SK-N-SH (cell line): Measurements from ENCODE around the gene MYH10. TPM values are rescaled to one million over a fixed set of nuclear protein-coding genes. Genes with fewer than 3 reads are reported as not detected.

ENCODE experiments used
- CTCF ChIA-PET: fragments of 300-600, 350-600 bp; formaldehyde crosslinking; extraction: SDS; loops from one replicate; lab custom pipeline; 2021; lab: Yijun Ruan, JAX
- POLR2A ChIA-PET: fragments of 350-600 bp; sonication (Branson Sonifier 250); formaldehyde crosslinking; extraction: SDS; loops from one replicate; lab custom pipeline; 2020; ENCODE audit warnings: antibody characterized with exemption, inconsistent platforms; lab: Yijun Ruan, JAX
- DNase-seq: peaks from one replicate; pipeline ENCODE4 v3.0.0; 2012
- H2AFZ ChIP-seq: fragments of 200-600 bp; sonication (generic); 2 replicates; pipeline ENCODE4 v1.8.1; 2016; ENCODE audit warnings: antibody characterized with exemption, mild to moderate bottlenecking, low read depth
- H3F3A ChIP-seq: fragments of 200-600 bp; sonication (generic); replicated peaks from 2 replicates; pipeline ENCODE3; 2016; ENCODE audit warnings: antibody characterized with exemption, mild to moderate bottlenecking; ENCODE audit not compliant: insufficient read depth
- H3K27ac ChIP-seq, 2 experiments: fragments of 200-500 bp in 1 of 2; fragments of 200-600 bp in 1 of 2; sonication (Bioruptor generic) in 1 of 2; sonication (generic), shearing (Covaris generic) in 1 of 2; 2 replicates each; pipeline versions ENCODE4 v1.5.1 to v1.6.1; 2014 to 2016; ENCODE audit warnings: low read depth in 2 of 2, inconsistent platforms in 1 of 2, low read length in 1 of 2, mild to moderate bottlenecking in 1 of 2, mixed read lengths in 1 of 2
- H3K27me3 ChIP-seq: fragments of 200-600 bp; sonication (generic), shearing (Covaris generic); 2 replicates; pipeline ENCODE4 v1.6.1; 2016; ENCODE audit warnings: mixed run types; ENCODE audit not compliant: insufficient read depth
- H3K36me3 ChIP-seq, 2 experiments: fragments of 200-500 bp in 1 of 2; fragments of 200-600 bp in 1 of 2; sonication (Bioruptor generic) in 1 of 2; sonication (generic) in 1 of 2; replicated peaks in 1 of 2; 2 replicates each; pipeline versions ENCODE3 to v1.5.1; 2014 to 2016; ENCODE audit warnings: low read length in 1 of 2, mild to moderate bottlenecking in 1 of 2; ENCODE audit not compliant: insufficient read depth in 2 of 2, control insufficient read depth in 1 of 2
- H3K4me1 ChIP-seq, 2 experiments: fragments of 200-500 bp in 1 of 2; fragments of 200-600 bp in 1 of 2; sonication (Bioruptor generic) in 1 of 2; sonication (generic), shearing (Covaris generic) in 1 of 2; 2 replicates each; pipeline versions ENCODE4 v1.5.1 to v1.6.1; 2014 to 2016; ENCODE audit warnings: low read depth in 1 of 2, low read length in 1 of 2, mixed run types in 1 of 2; ENCODE audit not compliant: insufficient read depth in 2 of 2, control insufficient read depth in 1 of 2
- H3K4me2 ChIP-seq: fragments of 200-600 bp; sonication (generic), shearing (Covaris generic); 2 replicates; pipeline ENCODE4 v1.6.1; 2017; ENCODE audit warnings: mixed run types
- H3K4me3 ChIP-seq, 2 experiments: fragments of 200-500 bp in 1 of 2; fragments of 200-600 bp in 1 of 2; sonication (Bioruptor generic) in 1 of 2; sonication (generic), shearing (Covaris generic) in 1 of 2; 2 replicates each; pipeline versions ENCODE4 v1.5.1 to v1.8.1; 2014 to 2016; ENCODE audit warnings: low read depth in 2 of 2, inconsistent platforms in 1 of 2, low read length in 1 of 2, mild to moderate bottlenecking in 1 of 2, mixed read lengths in 1 of 2, moderate library complexity in 1 of 2
- H3K79me2 ChIP-seq: fragments of 200-600 bp; sonication (generic); 2 replicates; pipeline ENCODE4 v1.8.1; 2017; ENCODE audit warnings: mild to moderate bottlenecking; ENCODE audit not compliant: insufficient read depth
- H3K9ac ChIP-seq: fragments of 200-600 bp; sonication (generic); 2 replicates; pipeline ENCODE4 v1.6.1; 2017; ENCODE audit warnings: mixed run types
- H3K9me2 ChIP-seq: fragments of 200-600 bp; sonication (generic); 2 replicates; pipeline ENCODE4 v1.6.1; 2017; ENCODE audit warnings: mixed run types
- H3K9me3 ChIP-seq: fragments of 200-600 bp; sonication (generic); 2 replicates; pipeline ENCODE4 v1.6.1; 2017; ENCODE audit warnings: mixed run types, mild to moderate bottlenecking, moderate library complexity
- H4K20me1 ChIP-seq: fragments of 200-600 bp; sonication (generic); 2 replicates; pipeline ENCODE4 v1.6.1; 2017; ENCODE audit warnings: mild to moderate bottlenecking, mixed run types; ENCODE audit not compliant: insufficient read depth
- FOSL2 ChIP-seq: IDR thresholded peaks from 2 replicates; pipeline ENCODE4 v1.4.0; 2012; ENCODE audit warnings: low read depth, mild to moderate bottlenecking, moderate library complexity, borderline replicate concordance
- FOXJ3 ChIP-seq: sonication (generic); formaldehyde crosslinking; IDR thresholded peaks from 2 replicates; pipeline ENCODE4 v1.5.1; 2020; ENCODE audit warnings: mild to moderate bottlenecking, missing genetic modification reagents
- FOXM1 ChIP-seq: IDR thresholded peaks from 2 replicates; pipeline ENCODE4 v1.4.0; 2012; ENCODE audit warnings: low read depth, mild to moderate bottlenecking
- GATA2 ChIP-seq: sonication (generic); formaldehyde crosslinking; IDR thresholded peaks from 2 replicates; pipeline ENCODE4 v1.5.0; 2020; ENCODE audit warnings: mild to moderate bottlenecking, missing genetic modification reagents
- MXI1 ChIP-seq: IDR thresholded peaks from 2 replicates; pipeline ENCODE4 v1.6.1; 2012; ENCODE audit warnings: mild to moderate bottlenecking, low read depth, low read length, improper control_type of control experiment
- NRF1 ChIP-seq: IDR thresholded peaks from 2 replicates; pipeline ENCODE4 v1.6.1; 2012; ENCODE audit warnings: low read depth, mild to moderate bottlenecking, low read length
- RCOR1 ChIP-seq: fragments of 150-350 bp; IDR thresholded peaks from 2 replicates; pipeline ENCODE4 v1.6.1; 2017; ENCODE audit warnings: antibody characterized with exemption, low read length
- TAF1 ChIP-seq: IDR thresholded peaks from 2 replicates; pipeline ENCODE4 v1.6.1; 2012; ENCODE audit warnings: low read depth, mild to moderate bottlenecking, low read length, moderate library complexity, borderline replicate concordance
- TCF12 ChIP-seq: IDR thresholded peaks from 2 replicates; pipeline ENCODE4 v1.4.0; 2012
- TEAD4 ChIP-seq: IDR thresholded peaks from 2 replicates; pipeline ENCODE4 v1.4.0; 2012; ENCODE audit warnings: mild to moderate bottlenecking, borderline replicate concordance; ENCODE audit not compliant: insufficient read depth
- YY1 ChIP-seq: IDR thresholded peaks from 2 replicates; pipeline ENCODE4 v1.4.0; 2012; ENCODE audit warnings: low read depth, mild to moderate bottlenecking
- WGBS: methylation state at CpG from one replicate; pipeline ENCODE4 v1.1.6; 2017; ENCODE audit warnings: low lambda C conversion rate; 5-methylcytosine and 5-hydroxymethylcytosine counted together
- polyA plus RNA-seq, 3 experiments: library from polyadenylated mRNA; depleted of rRNA; stranded (reverse); fragments of >200 nt; gene quantifications; 2 replicates each; pipeline ENCODE4 v1.2.3, GENCODE V29; 2012
- TF ChIP-seq, protein P1 (sequence below): fragments of 150-350 bp; IDR thresholded peaks from 2 replicates; pipeline ENCODE4 v1.6.1; 2017; ENCODE audit warnings: antibody characterized with exemption, low read length, low read depth, borderline replicate concordance
- TF ChIP-seq, protein P2 (sequence below): IDR thresholded peaks from 2 replicates; pipeline ENCODE4 v1.4.0; 2012; ENCODE audit warnings: low read depth, borderline replicate concordance
- TF ChIP-seq, protein P3 (sequence below): IDR thresholded peaks from 2 replicates; pipeline ENCODE4; 2012
- TF ChIP-seq, protein P4 (sequence below): fragments of 150-350 bp; IDR thresholded peaks from 2 replicates; pipeline ENCODE4 v1.6.1; 2016; ENCODE audit warnings: mild to moderate bottlenecking, low read depth, low read length

Gene MYH10
- polyA plus RNA-seq, 1 of the 3 experiments (the other 2 are of a cell fraction), result 64.2 TPM

DNA sequence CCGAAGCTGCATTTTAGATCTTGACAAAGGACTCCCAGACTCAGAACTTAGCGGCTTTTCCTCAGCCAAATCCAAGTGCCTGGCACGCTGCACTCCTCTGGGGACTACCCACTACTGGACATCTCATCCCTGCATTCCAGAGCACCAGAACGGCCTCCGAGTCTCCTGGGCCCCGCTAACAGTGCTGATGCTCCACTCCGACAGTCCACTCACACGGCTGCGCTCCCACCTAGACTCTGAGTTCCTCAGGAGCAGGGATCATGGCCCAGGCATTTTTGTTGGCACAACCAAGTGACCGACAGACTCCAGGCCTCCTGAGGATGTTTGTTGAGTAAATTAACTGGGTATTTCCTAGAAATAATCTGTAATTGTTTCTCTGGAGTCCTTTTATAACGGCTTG, 115.7 kb downstream of the MYH10 start (continued):
- no peak for TF ChIP-seq FOXM1
- TF ChIP-seq, protein P1, sequence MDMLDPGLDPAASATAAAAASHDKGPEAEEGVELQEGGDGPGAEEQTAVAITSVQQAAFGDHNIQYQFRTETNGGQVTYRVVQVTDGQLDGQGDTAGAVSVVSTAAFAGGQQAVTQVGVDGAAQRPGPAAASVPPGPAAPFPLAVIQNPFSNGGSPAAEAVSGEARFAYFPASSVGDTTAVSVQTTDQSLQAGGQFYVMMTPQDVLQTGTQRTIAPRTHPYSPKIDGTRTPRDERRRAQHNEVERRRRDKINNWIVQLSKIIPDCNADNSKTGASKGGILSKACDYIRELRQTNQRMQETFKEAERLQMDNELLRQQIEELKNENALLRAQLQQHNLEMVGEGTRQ, result no peak
- TF ChIP-seq TEAD4, result no peak

DNA sequence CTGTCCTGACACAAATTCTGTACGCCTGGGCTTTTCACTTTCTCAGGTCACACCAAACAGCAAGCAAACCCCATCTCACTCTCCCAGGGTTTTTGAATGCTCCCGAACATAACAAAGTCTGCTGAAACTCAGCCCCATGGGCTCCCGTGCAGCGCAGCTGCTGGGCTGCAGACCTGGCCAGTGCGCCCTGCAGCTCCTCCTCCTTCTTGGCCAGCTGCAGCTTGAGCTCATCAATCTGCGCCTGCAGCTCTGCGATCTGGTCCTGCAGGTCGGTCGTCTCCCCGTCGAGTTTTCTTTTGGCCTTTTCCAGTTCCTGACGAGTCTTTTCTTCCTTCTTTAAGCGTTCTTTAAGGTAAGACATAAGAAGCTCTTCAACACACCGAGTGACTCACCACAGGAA, 124.4 kb downstream of the MYH10 start:
- Histone ChIP-seq H3K9ac (no peak overlapping the region), H2AFZ (no peak overlapping the region), H3K79me2 (no peaks in the 10 kb centered on the region), H3F3A (peaks cover 6% of the 10 kb centered on the region), H3K36me3 (peaks cover 57 to 62% of the 10 kb centered on the region in 2 experiments), H3K27me3 (no peaks in the 10 kb centered on the region), H3K9me3 (no peaks in the 10 kb centered on the region), H3K9me2 (no peaks in the 10 kb centered on the region), H3K27ac (no peak overlapping the region), H3K4me1 (no peaks in the 10 kb centered on the region), H3K4me3 (no peak overlapping the region), H3K4me2 (no peak overlapping the region), H4K20me1 (no peaks in the 10 kb centered on the region)
- TF ChIP-seq FOXJ3 (CRISPR knock-in tag), result no peak
- TF ChIP-seq TCF12, result no peak
- TF ChIP-seq, protein P1, result no peak
- no peak for TF ChIP-seq YY1
- no peak for TF ChIP-seq TEAD4
- TF ChIP-seq, protein P2, sequence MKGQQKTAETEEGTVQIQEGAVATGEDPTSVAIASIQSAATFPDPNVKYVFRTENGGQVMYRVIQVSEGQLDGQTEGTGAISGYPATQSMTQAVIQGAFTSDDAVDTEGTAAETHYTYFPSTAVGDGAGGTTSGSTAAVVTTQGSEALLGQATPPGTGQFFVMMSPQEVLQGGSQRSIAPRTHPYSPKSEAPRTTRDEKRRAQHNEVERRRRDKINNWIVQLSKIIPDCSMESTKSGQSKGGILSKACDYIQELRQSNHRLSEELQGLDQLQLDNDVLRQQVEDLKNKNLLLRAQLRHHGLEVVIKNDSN, result no peak
- no peak for TF ChIP-seq GATA2 (CRISPR knock-in tag)
- no peak for TF ChIP-seq FOXM1
- no peak for TF ChIP-seq TAF1
- TF ChIP-seq NRF1, result no peak
- TF ChIP-seq RCOR1, result no peak
- TF ChIP-seq MXI1, result no peak
- TF ChIP-seq FOSL2, result no peak
- TF ChIP-seq, protein P3, sequence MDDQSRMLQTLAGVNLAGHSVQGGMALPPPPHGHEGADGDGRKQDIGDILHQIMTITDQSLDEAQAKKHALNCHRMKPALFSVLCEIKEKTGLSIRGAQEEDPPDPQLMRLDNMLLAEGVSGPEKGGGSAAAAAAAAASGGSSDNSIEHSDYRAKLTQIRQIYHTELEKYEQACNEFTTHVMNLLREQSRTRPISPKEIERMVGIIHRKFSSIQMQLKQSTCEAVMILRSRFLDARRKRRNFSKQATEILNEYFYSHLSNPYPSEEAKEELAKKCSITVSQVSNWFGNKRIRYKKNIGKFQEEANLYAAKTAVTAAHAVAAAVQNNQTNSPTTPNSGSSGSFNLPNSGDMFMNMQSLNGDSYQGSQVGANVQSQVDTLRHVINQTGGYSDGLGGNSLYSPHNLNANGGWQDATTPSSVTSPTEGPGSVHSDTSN, result no peak
- TF ChIP-seq, protein P4, sequence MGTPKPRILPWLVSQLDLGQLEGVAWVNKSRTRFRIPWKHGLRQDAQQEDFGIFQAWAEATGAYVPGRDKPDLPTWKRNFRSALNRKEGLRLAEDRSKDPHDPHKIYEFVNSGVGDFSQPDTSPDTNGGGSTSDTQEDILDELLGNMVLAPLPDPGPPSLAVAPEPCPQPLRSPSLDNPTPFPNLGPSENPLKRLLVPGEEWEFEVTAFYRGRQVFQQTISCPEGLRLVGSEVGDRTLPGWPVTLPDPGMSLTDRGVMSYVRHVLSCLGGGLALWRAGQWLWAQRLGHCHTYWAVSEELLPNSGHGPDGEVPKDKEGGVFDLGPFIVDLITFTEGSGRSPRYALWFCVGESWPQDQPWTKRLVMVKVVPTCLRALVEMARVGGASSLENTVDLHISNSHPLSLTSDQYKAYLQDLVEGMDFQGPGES, result no peak
- ChIA-PET POLR2A (no interaction called here), CTCF (no interaction called here)
- 89% methylated on average over 14 of the region's 14 CpGs for WGBS
- DNase-seq, result no peak
